ENCODE results near the gene CDA. TPM values are rescaled to one million over a fixed set of nuclear protein-coding genes. Genes with fewer than 3 reads are reported as not detected.

CDA gene
- total and polyA plus RNA-seq, 10 of the 15 experiments (the other 5 are each of a cell fraction or from before 2014, with no cell fraction given): not detected

GRCh38 chr1:20632386-20632785, 43.5 kb downstream of the CDA start (continued):
- TF ChIP-seq E4F1 (IDR thresholded peaks at IDR 0.05; ENCODE audit: borderline replicate concordance, partially characterized antibody) (no peak), ZBTB33 (IDR thresholded peaks at IDR 0.05) (no peak), EGR1 (IDR thresholded peaks at IDR 0.05; ENCODE audit: borderline replicate concordance in 1 of 2, low read depth in 2 of 2, low read length in 2 of 2) (no peak), RB1 (IDR thresholded peaks at IDR 0.05; ENCODE audit: borderline replicate concordance) (no peak)

- FAIRE-seq (peak; percentile 23), DNase-seq (ENCODE audit: low read depth, low spot score) (no peak), ATAC-seq (peak; percentile 97)
- 3% methylated on average over 68 of the region's 93 CpGs for WGBS (ENCODE audit: insufficient coverage, insufficient replicate concordance, low lambda C conversion rate, missing lambda C conversion rate)
- in situ Hi-C loops (cut with MboI): no loop called here
- Histone ChIP-seq H3K4me2 (ENCODE audit: control insufficient read depth, insufficient read depth) (peak within 1 kb of the TSS; percentile 98), H3K27me3 (replicated peaks in 1 of 2; ENCODE audit: control insufficient read depth in 2 of 2, insufficient read depth in 2 of 2, low read length in 1 of 2) (no peaks in the 10 kb centered on the region), H3K4me1 (ENCODE audit: control insufficient read depth, insufficient read depth, low read length) (peaks cover 8% of the 10 kb centered on the region; the same call in 1 of the 2 replicates), H2AFZ (ENCODE audit: control insufficient read depth, low read depth, low read length) (peak within 1 kb of the TSS; percentile 90), H4K20me1 (ENCODE audit: control insufficient read depth, insufficient read depth) (no peaks in the 10 kb centered on the region), H3K27ac (ENCODE audit: control insufficient read depth, insufficient read depth) (no peak within 1 kb of the TSS), H3K4me3 (peak within 1 kb of the TSS; percentile 93), H3K36me3 (ENCODE audit: control insufficient read depth in 2 of 2, insufficient read depth in 2 of 2, low read length in 1 of 2) (no peaks in the 10 kb centered on the region), H3K79me2 (ENCODE audit: control insufficient read depth, insufficient read depth, low read length) (no peaks in the 10 kb centered on the region), H3K9ac (ENCODE audit: control insufficient read depth, insufficient read depth, low read length) (peak within 1 kb of the TSS; percentile 45; the same call in 1 of the 2 replicates), H3K9me3 (replicated peaks; ENCODE audit: control insufficient read depth, insufficient read depth, low read length) (no peaks in the 10 kb centered on the region; the same call in 2 of the 3 replicates)
- CTCF ChIA-PET: interaction anchor here (0.5 to 4.0 kb wide), 27 partner anchors 8 to 562 kb away, joined by 3 to 31 read pairs (median 4); partner anchors contain the start of genes DDOST and MUL1
- intact Hi-C loops (cut with micrococcal nuclease; ENCODE audit: unreplicated experiment): loop anchor here (10.0 kb wide), 1 partner anchor 419 kb away; no protein-coding TSS in a partner anchor
- RAD21 ChIA-PET (ENCODE audit: unreplicated experiment): interaction anchor here (0.8 to 2.8 kb wide), 5 partner anchors 26 to 562 kb away, joined by 3 to 10 read pairs (median 4); no protein-coding TSS in a partner anchor
- SMC1A ChIA-PET (ENCODE audit: uncharacterized antibody, unreplicated experiment): interaction anchor here (0.6 to 1.5 kb wide), 5 partner anchors 8 to 111 kb away, joined by 3 to 6 read pairs (median 3); partner anchors contain the start of gene DDOST
- BruUV-seq (replicated peaks): no TSS peak
- POLR2A ChIA-PET: interaction anchor here (0.5 to 0.9 kb wide), 4 partner anchors 9 to 749 kb away, joined by 3 to 8 read pairs (median 4); partner anchors contain the start of gene DDOST
- no peak for TF ChIP-seq TCF7 (IDR thresholded peaks at IDR 0.05; ENCODE audit: borderline replicate concordance)
- no peak for TF ChIP-seq PRDM15 (CRISPR knock-in tag; IDR thresholded peaks at IDR 0.05)
- TF ChIP-seq BCLAF1 (IDR thresholded peaks at IDR 0.05): no peak
Measured at GRCh38 chr1:20633190-20634064, 44.5 kb downstream of the CDA start, which contains the start of gene PINK1. PINK1 (plus strand) TSS chr1:20633458; CDS start chr1:20633549, 91 bp downstream.
